Endometrial microvascular endothelial cells (primary cell): ENCODE data around the gene ALKBH5. TPM values are rescaled to one million over a fixed set of nuclear protein-coding genes. Genes with fewer than 3 reads are reported as not detected.

Experiments used
- in situ Hi-C: cut with HindIII; loops from 2 replicates; pipeline ENCODE4 v1.10.0; 2017; ENCODE audit warnings: low sequenced_read_pairs, low pct_unique_long_range_greater_than_20kb; ENCODE audit errors: inconsistent ontology term
- total RNA-seq: library from RNA; depleted of rRNA; stranded (reverse); fragments of >200 nt; gene quantifications from one replicate; pipeline ENCODE4 v1.2.3, GENCODE V29; 2015; ENCODE audit errors: inconsistent ontology term

The ALKBH5 gene
- 104 TPM for total RNA-seq

- in situ Hi-C loops = no loop called here
Observed at GRCh38 chr17:18183334-18184142, at the start of gene ALKBH5. TSS of gene ALKBH5 (plus strand) at chr17:18183828. CDS start at chr17:18184244, 416 bp downstream.

- in situ Hi-C loops = no loop called here
Observed at GRCh38 chr17:18136357-18136756, 47.3 kb upstream of the ALKBH5 start.

- in situ Hi-C loops = no loop called here
Observed at GRCh38 chr17:18138065-18138749, 45.4 kb upstream of the ALKBH5 start.

- in situ Hi-C loops = no loop called here
Observed at GRCh38 chr17:18139092-18139491, 44.5 kb upstream of the ALKBH5 start.

GRCh38 chr17:18139498-18139897 is 44.1 kb upstream of the ALKBH5 start:
- in situ Hi-C loops = no loop called here

- in situ Hi-C loops = no loop called here
Observed at GRCh38 chr17:18139949-18140348, 43.7 kb upstream of the ALKBH5 start.

GRCh38 chr17:18140648-18141047 is 43.0 kb upstream of the ALKBH5 start:
- in situ Hi-C loops = no loop called here

GRCh38 chr17:18141210-18141803 is 42.3 kb upstream of the ALKBH5 start:
- in situ Hi-C loops = no loop called here

- in situ Hi-C loops = no loop called here
Observed at GRCh38 chr17:18142417-18142816, 41.2 kb upstream of the ALKBH5 start.

- in situ Hi-C loops = no loop called here
Observed at GRCh38 chr17:18143044-18143936, 40.3 kb upstream of the ALKBH5 start.

- in situ Hi-C loops = no loop called here
Observed at GRCh38 chr17:18144261-18144660, 39.4 kb upstream of the ALKBH5 start.

GRCh38 chr17:18144855-18145254 is 38.8 kb upstream of the ALKBH5 start:
- in situ Hi-C loops = no loop called here

GRCh38 chr17:18145811-18146210 is 37.8 kb upstream of the ALKBH5 start:
- in situ Hi-C loops = no loop called here

- in situ Hi-C loops = no loop called here
Observed at GRCh38 chr17:18146259-18146658, 37.4 kb upstream of the ALKBH5 start.

- in situ Hi-C loops = no loop called here
Observed at GRCh38 chr17:18146980-18147379, 36.6 kb upstream of the ALKBH5 start.

GRCh38 chr17:18148586-18148985 is 35.0 kb upstream of the ALKBH5 start:
- in situ Hi-C loops = no loop called here

- in situ Hi-C loops = no loop called here
Observed at GRCh38 chr17:18151290-18151689, 32.3 kb upstream of the ALKBH5 start.

- in situ Hi-C loops = no loop called here
Observed at GRCh38 chr17:18155179-18155578, 28.4 kb upstream of the ALKBH5 start.
